HG03025 (cell line): ENCODE data around the gene PRSS16.
A peak's percentile ranks its signal among the peaks of the same experiment; 100 is the strongest.
"Not testable (repeated sequence)": the region's sequence is repeated elsewhere in the genome, so short reads cannot be mapped to it uniquely, and the experiment has no call there.

ENCODE experiments used
- ATAC-seq: cut with Tn5 transposase; IDR thresholded peaks from one replicate; pipeline ENCODE4 v1.9.1; 2021; ENCODE audit warnings: mild to moderate bottlenecking, moderate library complexity; ENCODE audit not compliant: unreplicated experiment, low FRiP score

Gene PRSS16

DNA sequence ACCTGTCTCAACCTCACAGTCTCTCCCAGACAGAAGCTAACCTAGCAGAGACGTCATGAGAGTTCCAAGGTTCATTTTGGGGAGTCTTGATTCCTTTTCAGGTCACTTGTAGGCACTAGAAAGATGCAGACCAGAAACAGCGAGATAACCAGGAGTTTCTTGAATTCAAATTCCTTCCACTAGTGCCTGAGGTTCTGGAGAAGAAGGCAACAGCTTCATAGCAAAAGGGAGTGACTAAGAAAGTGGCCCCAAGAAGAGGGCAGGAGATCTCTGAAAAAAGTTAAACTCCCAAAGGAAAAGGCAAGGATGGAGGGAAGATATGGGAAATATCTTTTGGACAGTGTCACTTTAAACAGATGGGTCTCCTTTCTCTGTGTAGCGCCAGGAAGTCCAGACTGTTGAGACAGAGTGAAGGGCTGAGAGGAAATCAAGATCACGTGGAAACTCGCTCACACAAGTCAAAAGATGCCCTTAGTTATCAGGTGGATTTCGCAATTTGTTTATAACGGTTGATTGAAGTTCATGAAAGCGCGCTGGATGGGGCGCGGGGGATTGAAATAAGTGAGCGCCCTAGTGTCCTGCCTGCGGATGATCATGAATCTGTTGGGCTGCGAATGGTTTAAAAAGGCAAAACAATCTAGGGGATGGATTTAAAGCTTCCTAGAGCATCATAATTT lies 4.8 kb upstream of the PRSS16 start:
- ATAC-seq = no peak

DNA sequence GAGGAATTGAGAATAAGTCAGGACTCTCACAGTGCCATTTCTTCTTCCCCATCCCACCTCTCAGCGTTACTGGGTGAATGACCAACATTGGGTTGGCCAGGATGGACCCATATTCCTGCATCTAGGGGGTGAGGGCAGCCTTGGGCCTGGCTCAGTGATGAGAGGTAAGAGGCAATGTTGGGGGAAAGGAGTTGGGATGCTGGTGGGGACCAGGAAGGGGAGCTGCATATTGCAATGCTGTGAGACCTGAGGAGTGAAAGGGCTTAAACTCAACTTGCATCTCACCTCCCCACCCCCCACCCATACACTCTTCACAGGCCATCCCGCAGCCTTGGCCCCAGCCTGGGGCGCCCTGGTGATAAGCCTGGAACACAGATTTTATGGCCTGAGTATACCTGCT lies 1.3 kb downstream of the PRSS16 start:
- no peak for ATAC-seq

DNA sequence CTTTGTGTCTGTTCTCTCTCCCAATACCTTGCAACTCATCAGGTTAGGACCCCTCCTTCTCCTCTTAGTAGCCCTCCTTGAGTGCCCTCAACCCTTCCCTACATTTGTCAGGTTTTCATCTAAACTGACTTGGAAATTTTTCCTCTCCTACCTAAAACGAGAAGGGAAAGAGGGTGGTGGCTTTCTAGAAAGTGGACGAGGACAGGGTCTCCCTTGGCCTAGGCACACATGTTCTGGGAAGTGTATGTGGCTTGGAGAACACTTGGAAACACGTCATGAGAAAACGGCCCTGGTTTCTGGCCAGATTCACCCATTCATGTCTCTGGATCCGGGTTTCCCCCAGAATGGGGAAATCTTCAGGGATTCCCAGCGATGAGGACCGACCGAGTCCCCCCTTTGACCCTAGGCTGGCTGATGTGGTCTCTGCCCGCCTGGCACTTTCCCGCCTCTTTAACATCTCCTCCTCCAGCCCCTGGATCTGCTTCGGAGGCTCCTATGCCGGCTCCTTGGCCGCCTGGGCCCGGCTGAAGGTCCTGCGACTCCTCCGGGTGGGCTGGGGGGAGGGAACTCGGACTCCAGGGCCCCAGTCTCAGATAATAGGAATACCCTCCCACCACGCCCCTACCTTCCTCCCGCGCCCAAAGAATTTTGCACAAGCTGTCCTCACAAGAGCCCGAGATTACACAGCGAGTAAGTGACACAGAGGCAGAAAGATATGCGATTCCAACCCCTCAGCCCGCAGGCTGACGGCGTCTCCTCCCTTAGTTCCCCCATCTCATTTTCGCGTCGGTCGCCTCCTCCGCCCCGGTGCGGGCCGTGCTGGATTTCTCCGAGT lies 3.0 kb downstream of the PRSS16 start:
- no peak for ATAC-seq

DNA sequence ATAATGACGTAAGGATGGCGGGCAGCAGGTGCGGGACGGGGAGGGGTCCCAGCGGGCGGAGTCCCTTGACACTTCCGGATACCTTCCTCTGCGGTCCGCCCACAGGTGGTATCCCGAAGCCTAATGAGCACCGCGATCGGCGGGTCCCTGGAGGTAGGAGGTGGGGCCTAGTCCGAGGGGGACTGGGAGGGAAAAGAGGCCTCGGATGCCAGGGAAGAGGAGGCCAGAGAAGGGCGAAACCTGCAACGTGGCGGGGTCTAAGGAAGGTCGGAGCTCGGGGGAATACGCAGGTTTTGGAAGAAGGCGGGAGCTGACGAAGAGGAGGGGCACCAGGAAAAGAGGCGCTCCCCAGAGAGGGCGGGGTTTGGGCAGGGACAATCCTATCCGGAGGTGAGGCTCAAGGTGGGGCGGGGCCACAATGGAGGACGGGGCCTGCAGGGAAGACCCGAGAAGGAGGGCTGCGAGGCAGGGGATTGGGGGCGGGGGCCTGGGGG lies 3.7 kb downstream of the PRSS16 start:
- ATAC-seq = peak; percentile 84

DNA sequence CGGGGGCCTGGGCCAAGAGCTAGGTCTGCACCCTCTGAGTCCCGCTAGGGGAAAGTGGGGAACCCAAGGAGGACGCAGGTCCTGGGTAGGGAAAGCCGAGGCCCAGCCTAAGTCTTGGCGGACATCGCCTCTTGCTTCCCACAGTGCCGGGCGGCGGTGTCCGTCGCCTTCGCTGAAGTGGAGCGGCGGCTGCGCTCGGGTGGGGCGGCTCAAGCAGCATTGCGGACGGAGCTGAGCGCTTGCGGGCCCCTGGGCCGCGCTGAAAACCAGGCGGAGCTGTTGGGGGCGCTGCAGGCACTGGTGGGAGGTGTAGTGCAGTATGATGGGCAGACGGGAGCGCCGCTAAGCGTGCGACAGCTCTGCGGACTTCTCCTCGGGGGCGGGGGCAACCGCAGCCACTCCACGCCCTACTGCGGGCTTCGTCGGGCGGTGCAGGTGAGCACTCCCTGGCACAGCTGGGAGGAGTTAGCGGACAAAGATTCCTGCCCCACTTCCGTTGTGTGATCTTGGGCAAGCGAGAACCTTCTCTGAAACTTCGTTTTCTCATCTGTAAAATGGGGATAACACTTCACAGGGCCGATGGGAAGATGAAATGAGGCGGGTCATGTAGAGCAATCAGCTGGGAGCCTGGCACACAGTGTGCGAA lies 4.2 kb downstream of the PRSS16 start:
- ATAC-seq = peak; percentile 56

DNA sequence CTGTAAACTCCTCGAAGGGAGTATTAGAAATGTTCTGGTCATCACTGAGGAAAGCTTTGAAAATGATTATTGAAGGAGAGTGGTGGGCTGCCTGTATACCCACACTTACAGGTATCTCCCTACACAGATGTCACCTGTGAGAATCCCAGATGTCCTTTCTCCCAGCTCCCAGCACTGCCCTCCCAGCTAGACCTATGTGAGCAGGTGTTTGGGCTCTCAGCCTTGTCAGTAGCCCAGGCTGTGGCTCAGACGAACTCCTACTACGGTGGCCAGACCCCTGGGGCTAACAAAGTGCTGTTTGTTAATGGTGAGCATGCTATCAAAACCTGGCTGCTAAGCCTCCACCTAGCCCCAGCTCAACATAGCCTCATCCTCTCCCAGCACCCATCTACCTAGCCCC lies 7.1 kb downstream of the PRSS16 start:
- no peak for ATAC-seq

DNA sequence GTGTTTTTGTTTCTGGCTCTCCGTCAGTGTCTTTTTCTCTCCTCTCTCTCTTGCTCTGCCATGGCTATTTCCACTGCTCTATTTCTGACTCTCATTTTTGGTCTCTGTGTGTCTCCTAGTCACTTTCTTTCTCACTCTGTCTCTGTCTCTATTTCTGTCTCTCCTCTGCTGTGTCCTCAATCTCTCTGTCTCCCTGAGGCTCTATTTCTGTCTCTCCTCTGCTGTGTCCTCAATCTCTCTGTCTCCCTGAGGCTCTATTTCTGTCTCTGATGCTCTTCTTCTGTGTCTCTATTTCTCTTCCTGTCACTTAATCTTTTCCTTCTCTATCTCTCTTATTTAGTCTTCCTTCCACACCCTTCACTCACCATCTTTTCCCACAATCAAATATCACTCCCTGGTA lies 8.4 kb downstream of the PRSS16 start:
- no peak for ATAC-seq

DNA sequence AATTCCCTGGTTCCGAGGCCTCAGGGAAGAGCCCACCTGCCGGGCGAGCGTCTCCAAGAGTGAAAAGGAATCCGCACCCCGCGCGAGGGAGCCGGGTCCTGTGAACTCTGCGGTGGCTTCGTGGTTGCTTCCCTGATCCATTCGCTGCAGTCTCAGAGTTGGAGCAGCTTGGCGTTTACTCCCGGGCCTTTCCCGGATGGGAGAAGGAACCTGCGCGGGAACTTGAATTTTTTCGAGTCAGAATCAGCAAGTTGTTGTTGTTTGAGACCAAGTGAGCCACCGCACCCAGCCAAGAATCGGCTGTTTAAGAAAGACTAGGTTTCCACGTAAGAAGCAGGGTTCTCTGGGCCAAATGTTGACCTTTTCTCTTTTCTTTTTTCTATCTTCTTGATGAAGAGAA lies 12.9 kb downstream of the PRSS16 start:
- ATAC-seq = no peak

DNA sequence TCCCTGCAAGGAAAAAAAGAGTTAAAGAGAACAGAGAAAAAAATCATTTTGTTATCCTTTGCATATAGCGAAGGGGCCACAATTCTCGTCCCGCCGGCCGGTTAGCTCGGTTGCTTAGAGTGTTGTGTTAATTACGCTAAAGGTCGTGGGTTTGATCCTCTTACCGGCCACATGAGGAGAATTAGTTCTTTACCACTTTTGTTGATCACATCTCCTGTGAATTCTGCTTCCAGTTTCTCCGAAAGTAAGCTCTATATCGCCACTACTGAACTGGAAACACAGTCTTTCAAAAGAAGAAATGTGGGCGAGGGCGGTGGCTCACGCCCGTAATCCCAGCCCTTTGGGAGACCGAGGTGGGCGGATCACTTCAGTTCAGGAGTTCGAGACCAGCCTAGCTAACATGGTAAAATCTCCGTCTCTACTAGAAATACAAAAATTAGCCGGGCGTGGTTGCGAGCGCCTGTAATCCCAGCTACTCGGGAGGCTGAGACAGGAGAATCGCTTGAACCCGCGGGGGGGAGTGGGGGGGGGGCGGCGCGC lies 13.4 kb downstream of the PRSS16 start:
- no peak for ATAC-seq

DNA sequence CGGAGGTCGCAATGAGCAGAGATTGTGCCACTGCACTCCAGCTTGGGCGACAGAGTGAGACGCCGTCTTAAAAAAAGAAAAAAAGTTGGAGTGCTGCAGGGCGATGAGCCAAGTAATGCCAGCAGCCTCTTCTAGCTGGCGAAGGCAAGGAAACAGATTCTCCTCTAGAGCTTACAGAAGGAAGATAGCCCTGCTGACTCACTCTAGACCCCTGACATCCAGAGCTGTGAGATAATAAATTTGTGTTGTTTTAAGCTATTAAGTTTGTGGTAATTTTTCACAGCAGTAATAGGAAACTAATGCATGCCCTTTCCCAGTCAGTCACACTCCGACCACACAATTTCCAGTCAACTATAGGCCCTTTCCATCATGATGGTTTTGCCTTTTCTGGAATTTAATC lies 16.4 kb downstream of the PRSS16 start:
- ATAC-seq = no peak

DNA sequence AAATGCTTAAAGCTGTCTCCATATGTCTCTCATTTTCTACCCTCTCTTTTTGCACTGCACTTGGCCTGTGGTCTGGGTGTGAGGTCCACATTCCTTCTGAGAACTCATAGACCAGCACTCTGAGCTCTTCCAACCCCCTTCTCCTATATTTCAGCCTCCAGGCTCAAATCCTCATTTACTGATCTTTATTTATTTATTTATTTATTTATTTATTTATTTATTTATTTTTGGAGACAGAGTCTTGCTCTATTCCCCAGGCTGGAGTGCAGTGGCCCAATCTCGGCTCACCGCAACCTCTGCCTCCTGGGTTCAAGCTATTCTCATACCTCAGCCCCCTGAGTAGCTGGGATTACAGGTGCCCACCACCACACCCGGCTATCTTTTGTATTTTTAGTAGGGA lies 19.5 kb downstream of the PRSS16 start:
- ATAC-seq = not testable (repeated sequence)

DNA sequence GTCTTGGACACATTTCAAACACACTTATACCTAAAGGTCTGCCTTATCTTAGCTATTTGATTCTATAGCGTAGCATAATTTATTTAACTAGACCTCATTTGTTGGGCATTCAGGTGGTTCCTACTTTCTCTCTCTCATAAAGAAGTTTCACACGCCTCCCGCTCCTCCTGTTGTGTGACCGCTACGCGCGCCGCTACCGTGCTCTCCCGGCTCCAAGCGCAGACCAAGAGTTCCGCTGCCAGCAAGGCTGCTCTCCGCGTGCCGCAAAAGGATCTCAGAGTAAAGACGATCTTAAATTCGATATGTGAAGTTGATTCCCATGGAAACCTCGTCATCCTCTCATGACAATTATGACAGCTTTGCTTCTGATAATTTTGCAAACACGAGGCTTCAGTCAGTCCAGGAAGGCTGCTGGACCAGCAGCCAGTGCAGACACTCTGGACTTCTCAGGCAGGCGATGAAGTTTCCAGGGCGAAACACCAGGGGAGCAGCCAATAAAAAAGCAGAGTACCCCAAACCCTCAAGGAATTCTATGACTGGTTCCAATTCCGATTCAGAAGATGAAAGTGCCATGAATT lies 20.4 kb downstream of the PRSS16 start:
- no peak for ATAC-seq

DNA sequence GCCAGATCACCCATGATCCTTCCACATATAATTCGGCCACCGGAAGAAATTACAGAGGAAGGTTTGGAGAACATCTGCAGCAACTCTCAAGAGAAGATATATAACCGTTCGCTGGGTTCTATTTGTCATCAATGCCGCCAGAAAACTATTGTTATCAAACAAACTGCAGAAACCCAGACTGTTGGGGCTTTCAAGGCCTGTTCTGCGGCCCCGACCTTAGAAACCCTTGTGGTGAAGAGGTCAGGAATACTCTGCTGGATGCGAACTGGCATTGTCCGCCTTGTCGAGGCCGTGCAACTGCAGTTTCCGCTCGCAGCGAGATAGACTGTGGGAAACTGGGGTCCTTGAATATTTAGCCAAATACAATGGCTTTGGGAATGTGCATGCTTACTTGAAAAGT lies 21.3 kb downstream of the PRSS16 start:
- no peak for ATAC-seq

DNA sequence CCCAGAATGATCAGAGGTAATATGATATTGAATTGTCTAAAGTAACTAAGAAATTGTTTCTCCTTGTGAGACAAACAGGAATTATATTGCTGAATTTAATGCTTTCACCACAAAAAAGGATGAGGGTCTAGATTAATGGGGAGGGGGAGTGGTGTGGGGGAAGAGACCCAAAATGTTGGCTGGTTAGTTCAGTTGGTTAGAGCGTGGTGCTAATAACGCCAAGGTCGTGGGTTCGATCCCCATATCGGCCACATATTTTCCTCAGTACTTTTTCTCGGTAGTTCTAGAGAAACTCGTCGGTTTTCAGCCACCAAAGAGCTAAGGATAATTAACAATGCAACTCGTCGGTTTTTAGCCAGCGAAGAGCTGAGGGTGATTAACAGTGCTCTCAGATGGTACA lies 26.3 kb downstream of the PRSS16 start:
- ATAC-seq = no peak

DNA sequence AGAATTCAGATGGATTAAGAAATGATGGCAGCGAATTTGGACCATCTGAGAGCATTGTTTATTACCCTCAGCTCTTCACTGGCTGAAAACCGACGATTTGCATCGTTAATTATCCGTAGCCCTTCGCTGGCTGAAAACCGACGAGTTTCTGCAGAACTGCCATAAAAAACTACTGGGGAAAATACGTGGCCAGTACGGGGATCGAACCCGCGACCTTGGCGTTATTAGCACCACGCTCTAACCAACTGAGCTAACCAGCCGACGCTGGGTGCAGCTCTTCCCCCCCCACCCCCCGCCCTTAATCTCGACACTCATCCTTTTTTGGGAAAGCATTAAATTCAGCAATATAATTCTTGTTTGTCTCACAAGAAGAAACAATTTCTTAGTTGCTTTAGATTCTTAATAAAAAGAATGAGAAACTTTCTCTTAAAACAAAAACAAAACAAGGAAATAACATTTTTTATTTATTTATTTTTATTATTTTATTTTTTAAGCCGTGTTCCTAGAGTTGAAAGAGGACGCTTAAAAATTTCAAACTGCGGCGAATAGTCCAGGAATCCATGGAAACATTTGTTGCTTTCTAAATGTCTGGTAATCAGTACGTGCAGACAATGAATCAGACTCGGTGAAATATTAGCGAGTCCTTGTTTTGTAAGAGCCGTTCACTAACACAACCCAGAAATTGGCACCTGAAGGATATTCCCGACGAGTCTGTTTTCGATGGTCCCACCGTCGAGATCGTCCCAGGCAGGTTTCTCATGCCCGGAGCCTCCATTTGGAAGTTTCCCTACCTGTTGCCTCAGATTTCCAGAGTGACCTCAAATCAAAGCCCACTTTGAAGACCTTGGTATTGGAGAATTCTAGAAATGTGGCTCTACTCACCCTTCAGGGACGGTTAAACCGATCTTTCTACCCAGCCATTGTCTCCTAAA lies 27.8 kb downstream of the PRSS16 start:
- no peak for ATAC-seq

DNA sequence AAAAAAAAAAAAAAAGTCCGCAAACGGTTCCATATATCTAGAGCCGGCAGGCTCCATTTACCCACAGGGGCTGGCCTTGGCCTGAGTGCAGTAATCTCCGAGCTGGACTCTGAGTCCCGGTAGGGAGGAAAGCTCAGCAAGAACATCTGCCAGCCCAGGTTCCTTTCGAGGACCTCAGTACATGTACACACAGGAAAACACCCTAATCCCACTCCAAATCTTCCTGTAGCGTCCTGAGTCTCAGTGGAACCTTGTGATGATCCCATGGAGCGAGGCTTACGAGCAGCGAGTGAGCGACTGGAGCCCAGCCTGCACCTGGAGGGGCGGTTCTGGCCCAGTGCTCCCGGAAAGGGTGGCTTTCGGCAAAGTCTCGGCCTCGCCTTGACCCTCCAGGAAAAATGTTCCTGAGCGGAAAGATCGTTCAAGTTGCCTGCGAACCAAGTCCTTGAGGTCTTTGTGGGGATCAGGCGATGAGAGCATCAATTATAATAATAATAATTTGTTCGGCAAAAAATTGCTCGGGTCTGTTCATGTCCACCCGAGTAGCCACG lies 32.1 kb downstream of the PRSS16 start:
- ATAC-seq = no peak

DNA sequence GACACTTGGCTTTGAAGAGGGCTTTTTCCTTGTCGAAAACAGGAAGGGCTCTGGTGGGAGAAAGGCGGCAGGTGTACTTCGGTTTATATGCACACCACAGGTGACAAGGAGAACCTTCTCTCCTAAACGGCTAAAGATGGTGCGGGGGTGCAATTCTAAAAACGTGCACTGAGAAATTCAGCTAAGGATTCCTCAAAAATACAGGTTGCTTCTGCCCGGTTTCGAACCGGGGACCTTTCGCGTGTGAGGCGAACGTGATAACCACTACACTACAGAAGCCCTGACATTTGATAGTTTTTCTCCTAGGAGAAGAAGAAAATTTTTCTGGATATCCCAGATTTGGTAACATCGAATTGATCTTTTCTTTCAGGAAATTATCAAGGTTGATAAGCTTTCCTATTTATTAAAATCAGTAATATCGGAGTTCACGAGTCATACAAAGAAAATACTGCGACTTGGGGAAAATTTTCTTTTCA lies 32.6 kb downstream of the PRSS16 start:
- no peak for ATAC-seq

DNA sequence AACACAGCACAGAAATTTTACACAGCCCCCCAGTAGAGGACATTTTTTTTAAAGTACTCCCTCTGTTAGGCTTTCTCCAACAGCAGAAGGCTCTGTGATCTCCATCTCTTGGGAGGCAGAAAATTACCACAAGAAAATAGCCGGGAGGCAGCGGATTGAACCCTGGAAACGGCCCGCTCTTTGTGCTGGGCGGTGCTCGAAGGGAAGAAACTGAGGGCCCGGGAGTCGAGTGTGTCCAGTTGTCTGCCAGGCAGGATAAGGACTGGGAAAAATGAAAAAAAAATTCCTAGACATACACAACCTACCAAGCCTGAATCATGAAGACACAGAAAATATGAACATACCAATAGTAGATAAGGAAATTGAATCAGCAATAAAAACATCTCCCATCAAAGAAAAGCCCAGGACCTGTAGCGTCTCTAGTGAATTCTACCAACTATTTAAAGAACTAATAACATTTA lies 33.1 kb downstream of the PRSS16 start:
- ATAC-seq = no peak

DNA sequence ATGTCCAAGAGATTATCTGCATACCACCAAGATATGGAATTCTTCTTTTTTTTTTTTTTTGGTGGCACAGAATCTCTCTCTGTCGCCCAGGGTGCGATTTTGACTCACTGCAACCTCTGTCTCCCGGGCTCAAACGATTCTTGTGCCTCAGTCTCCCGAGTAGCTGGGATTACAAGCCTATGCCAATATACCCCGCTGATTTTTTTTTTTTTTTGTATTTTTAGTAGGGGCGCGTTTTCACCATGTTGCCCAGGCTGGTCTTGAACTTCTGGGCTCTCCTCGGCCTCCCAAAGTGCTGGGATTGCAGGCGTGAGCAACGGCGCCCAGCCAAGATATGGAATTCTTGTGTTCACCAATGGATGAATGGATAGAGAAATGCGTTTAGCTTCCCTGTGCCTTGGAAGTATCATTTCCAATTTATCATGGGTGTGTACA lies 33.6 kb downstream of the PRSS16 start:
- no peak for ATAC-seq
